Measurements from ENCODE around the gene NUDT15. TPM values are rescaled to one million over a fixed set of nuclear protein-coding genes. Genes with fewer than 3 reads are reported as not detected.

The NUDT15 gene
- total and polyA plus RNA-seq, 3 experiments from 2014 or later, result 7.1 to 24.0 (median 23.9) TPM

DNA sequence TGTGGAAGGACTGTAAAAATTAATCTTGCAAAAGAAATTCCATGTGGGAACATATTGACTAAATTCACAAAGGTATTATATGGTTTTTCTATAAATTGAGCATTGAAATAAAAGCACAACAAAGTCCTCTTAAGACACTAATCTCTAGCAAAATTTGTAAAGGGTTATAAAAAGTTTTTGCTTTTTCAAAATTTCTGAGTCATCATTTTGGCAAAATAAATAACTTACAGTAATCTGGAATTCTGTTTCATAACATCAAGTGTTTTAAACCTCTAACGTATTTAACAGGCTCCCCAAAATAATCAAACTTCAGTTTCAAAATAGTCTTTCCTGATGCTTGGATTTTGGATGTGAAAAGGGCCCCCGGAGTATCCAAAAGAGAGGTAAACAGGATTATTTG lies 31.4 kb downstream of the NUDT15 start:
- H3K4me3 ChIP-seq (ENCODE audit: low read length), result no peak overlapping the region
- Mint-ChIP-seq H3K27me3 (no peaks in the 10 kb centered on the region), H3K27ac (no peak overlapping the region), H3K36me3 (peaks cover 18 to 80% (median 60%) of the 10 kb centered on the region in 3 donors), H3K9me3 (peaks cover 20 to 36% (median 22%) of the 10 kb centered on the region in 5 donors), H3K4me1 (peaks cover 0 to 6% (median 4%) of the 10 kb centered on the region in 3 donors), H3K4me3 (no peak overlapping the region)
- H3K4me1 ChIP-seq (ENCODE audit: insufficient read depth, low read length), result no peaks in the 10 kb centered on the region
- peaks cover 21% of the 10 kb centered on the region for H3K36me3 ChIP-seq (ENCODE audit: insufficient read depth, low read length)
- ChIA-PET CTCF (no interaction called here), POLR2A (no interaction called here)
- no peaks in the 10 kb centered on the region for H3K27me3 ChIP-seq (ENCODE audit: insufficient read depth, low read length, poor library complexity, severe bottlenecking)
- H3K9me3 ChIP-seq (ENCODE audit: low read length), result no peaks in the 10 kb centered on the region
- H3K27ac ChIP-seq (ENCODE audit: low read depth, low read length), result no peak overlapping the region
- DNase-seq, result no peak

DNA sequence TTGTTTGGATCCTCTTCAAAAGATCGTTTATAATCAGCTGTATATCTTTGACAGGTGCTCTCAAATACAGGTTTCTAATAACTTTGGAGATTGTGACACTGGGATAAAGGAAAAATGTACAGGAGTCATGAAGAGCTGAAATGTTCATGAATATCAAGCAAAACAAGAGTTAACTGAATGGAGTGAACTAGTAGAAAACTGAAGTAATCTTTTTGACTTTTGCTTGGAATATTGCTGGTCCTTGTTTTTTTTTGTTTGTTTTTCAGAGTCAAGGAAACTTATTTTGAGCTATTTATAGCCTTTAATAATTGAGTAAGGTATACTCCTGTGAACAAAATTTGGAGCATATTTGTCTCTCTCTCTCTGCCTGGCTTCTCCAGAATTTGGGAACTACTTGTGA lies 32.0 kb downstream of the NUDT15 start:
- CTCF ChIA-PET, result no interaction called here
- H3K27ac ChIP-seq (ENCODE audit: low read depth, low read length), result no peak overlapping the region

DNA sequence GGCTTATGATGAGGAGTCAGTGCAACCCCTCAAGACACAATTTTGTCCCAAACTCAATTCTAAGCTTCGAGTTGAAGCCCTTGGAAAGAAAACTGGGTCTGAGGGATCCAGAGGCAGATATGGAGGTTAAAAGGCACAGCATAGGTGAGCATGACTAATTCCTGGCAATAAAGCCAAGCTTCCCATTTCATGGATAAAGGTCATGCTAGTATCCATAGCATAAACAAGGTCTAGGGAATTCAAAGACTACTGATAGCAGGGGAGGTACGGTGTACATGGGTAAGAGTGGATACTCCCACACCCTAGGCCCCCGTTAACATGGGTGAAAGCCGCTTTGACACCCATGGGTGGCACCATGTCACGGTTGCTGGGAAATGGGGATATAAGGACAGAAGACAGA lies 33.4 kb downstream of the NUDT15 start:
- Mint-ChIP-seq H3K4me1 (peaks cover 0 to 6% (median 4%) of the 10 kb centered on the region in 3 donors), H3K27ac (no peak overlapping the region), H3K36me3 (peaks cover 20 to 94% (median 68%) of the 10 kb centered on the region in 3 donors), H3K4me3 (no peak overlapping the region), H3K9me3 (peaks cover 20 to 36% (median 22%) of the 10 kb centered on the region in 5 donors), H3K27me3 (no peaks in the 10 kb centered on the region)
- CTCF ChIA-PET, result interaction anchor here (0.6 to 1.7 kb wide), 2 partner anchors 23 to 153 kb away, joined by 3 to 4 read pairs; no protein-coding TSS in a partner anchor
- DNase-seq, result no peak
- Histone ChIP-seq H3K4me3 (ENCODE audit: low read length) (no peak overlapping the region), H3K9me3 (ENCODE audit: low read length) (no peaks in the 10 kb centered on the region), H3K4me1 (ENCODE audit: insufficient read depth, low read length) (no peaks in the 10 kb centered on the region), H3K27ac (ENCODE audit: low read depth, low read length) (no peak overlapping the region), H3K27me3 (ENCODE audit: insufficient read depth, low read length, poor library complexity, severe bottlenecking) (no peaks in the 10 kb centered on the region), H3K36me3 (ENCODE audit: insufficient read depth, low read length) (peaks cover 29% of the 10 kb centered on the region)
- POLR2A ChIA-PET, result interaction anchor here (0.5 kb wide), 1 partner anchor 512 kb away, joined by 4 read pairs; no protein-coding TSS in a partner anchor

More for the DNA sequence above, 32.0 kb downstream of the NUDT15 start:
- DNase-seq, result no peak
- Mint-ChIP-seq H3K27me3 (no peaks in the 10 kb centered on the region), H3K27ac (no peak overlapping the region), H3K36me3 (peaks cover 18 to 86% (median 64%) of the 10 kb centered on the region in 3 donors), H3K4me3 (no peak overlapping the region), H3K9me3 (peaks cover 20 to 36% (median 22%) of the 10 kb centered on the region in 5 donors), H3K4me1 (peaks cover 0 to 6% (median 4%) of the 10 kb centered on the region in 3 donors)
- H3K9me3 ChIP-seq (ENCODE audit: low read length), result no peaks in the 10 kb centered on the region
- no peaks in the 10 kb centered on the region for H3K4me1 ChIP-seq (ENCODE audit: insufficient read depth, low read length)
- H3K27me3 ChIP-seq (ENCODE audit: insufficient read depth, low read length, poor library complexity, severe bottlenecking), result no peaks in the 10 kb centered on the region
- no peak overlapping the region for H3K4me3 ChIP-seq (ENCODE audit: low read length)
- POLR2A ChIA-PET, result no interaction called here
- H3K36me3 ChIP-seq (ENCODE audit: insufficient read depth, low read length), result peaks cover 21% of the 10 kb centered on the region

DNA sequence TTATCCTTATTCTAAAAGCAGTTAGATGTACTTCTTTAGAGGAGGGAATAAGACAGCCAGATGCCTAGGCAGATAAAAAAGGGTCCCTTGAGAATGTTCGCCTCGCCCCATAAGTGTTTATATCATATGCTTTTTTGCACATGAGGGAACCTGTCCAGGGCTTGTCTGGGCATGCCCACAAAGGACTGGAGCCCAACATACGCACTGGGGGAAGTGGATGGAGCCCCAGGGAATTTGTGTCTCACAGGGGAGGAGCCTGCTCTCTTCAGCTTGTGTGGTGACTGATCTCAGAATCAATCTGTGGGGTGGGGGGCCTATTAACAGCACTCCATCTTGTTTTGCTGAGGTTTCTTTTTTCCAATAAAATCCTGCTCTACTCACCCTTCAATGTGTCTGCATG lies 34.8 kb downstream of the NUDT15 start:
- no peaks in the 10 kb centered on the region for H3K4me1 ChIP-seq (ENCODE audit: insufficient read depth, low read length)
- no peak overlapping the region for H3K27ac Mint-ChIP-seq
- H3K4me3 ChIP-seq (ENCODE audit: low read length), result no peak overlapping the region
- H3K36me3 Mint-ChIP-seq, result peaks cover 26 to 94% (median 65%) of the 10 kb centered on the region in 3 donors
- no peak for DNase-seq
- no peaks in the 10 kb centered on the region for H3K27me3 ChIP-seq (ENCODE audit: insufficient read depth, low read length, poor library complexity, severe bottlenecking)
- no peaks in the 10 kb centered on the region for H3K9me3 ChIP-seq (ENCODE audit: low read length)
- H3K27me3 Mint-ChIP-seq, result no peaks in the 10 kb centered on the region
- peaks cover 38% of the 10 kb centered on the region for H3K36me3 ChIP-seq (ENCODE audit: insufficient read depth, low read length)
- CTCF ChIA-PET, result interaction anchor here (1.0 to 1.7 kb wide), 2 partner anchors 22 to 23 kb away, joined by 3 to 4 read pairs; no protein-coding TSS in a partner anchor
- POLR2A ChIA-PET, result no interaction called here
- H3K27ac ChIP-seq (ENCODE audit: low read depth, low read length), result no peak overlapping the region
- H3K4me3 Mint-ChIP-seq, result no peak overlapping the region
- H3K4me1 Mint-ChIP-seq, result peaks cover 0 to 4% (median 0%) of the 10 kb centered on the region in 3 donors
- peaks cover 20 to 36% (median 22%) of the 10 kb centered on the region in 5 donors for H3K9me3 Mint-ChIP-seq

DNA sequence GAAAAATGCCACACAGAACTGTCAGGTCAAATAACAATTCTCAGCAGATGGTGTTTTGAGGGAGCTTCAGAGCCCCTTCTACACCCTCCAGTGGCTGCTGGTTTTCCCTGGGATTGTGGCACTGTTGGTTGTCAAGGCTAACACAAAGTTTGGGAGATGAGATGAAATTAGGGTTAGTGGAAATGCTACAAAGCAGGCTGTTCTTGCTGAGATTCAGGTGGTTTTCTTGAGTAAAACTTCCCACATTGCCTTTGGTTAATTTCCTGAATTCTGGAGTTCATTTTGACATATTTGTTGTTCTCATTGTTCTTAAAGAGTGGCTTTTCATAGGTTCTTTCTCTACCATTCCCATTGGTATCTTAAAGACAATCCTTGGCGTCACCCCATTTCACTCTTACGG lies 35.3 kb downstream of the NUDT15 start:
- H3K27ac ChIP-seq (ENCODE audit: low read depth, low read length), result no peak overlapping the region
- H3K27me3 Mint-ChIP-seq, result no peaks in the 10 kb centered on the region
- H3K4me3 ChIP-seq (ENCODE audit: low read length), result no peak overlapping the region
- peaks cover 0 to 4% (median 0%) of the 10 kb centered on the region in 3 donors for H3K4me1 Mint-ChIP-seq
- no peaks in the 10 kb centered on the region for H3K27me3 ChIP-seq (ENCODE audit: insufficient read depth, low read length, poor library complexity, severe bottlenecking)
- no peak for DNase-seq
- ChIA-PET CTCF (no interaction called here), POLR2A (no interaction called here)
- H3K27ac Mint-ChIP-seq, result no peak overlapping the region
- no peaks in the 10 kb centered on the region for H3K9me3 ChIP-seq (ENCODE audit: low read length)
- H3K36me3 ChIP-seq (ENCODE audit: insufficient read depth, low read length), result peaks cover 40% of the 10 kb centered on the region
- peaks cover 20 to 36% (median 22%) of the 10 kb centered on the region in 5 donors for H3K9me3 Mint-ChIP-seq
- no peak overlapping the region for H3K4me3 Mint-ChIP-seq
- H3K4me1 ChIP-seq (ENCODE audit: insufficient read depth, low read length), result no peaks in the 10 kb centered on the region
- H3K36me3 Mint-ChIP-seq, result peaks cover 26 to 94% (median 64%) of the 10 kb centered on the region in 3 donors

DNA sequence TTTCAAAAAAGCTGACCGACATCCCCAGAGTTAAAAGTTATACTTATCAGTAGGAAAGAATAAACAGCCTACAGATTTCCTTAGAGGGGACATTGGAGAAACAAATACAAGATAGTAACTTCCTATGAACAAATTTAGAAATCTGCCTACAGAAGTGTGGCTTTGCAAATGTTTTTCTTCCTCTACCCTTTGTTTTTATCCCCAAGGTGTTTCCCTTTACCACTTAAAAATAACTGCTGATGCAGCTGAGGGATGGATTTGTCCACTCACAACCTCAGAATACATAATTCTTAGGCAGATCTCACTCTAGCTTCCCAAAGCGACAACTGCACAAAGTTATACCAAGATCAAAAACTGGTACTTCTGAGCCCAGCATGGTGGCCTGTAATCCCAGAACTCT lies 36.5 kb downstream of the NUDT15 start:
- no peak for DNase-seq
- H3K4me1 Mint-ChIP-seq, result peaks cover 0 to 5% (median 4%) of the 10 kb centered on the region in 3 donors
- CTCF ChIA-PET, result no interaction called here
- Histone ChIP-seq H3K27ac (ENCODE audit: low read depth, low read length) (no peak overlapping the region), H3K36me3 (ENCODE audit: insufficient read depth, low read length) (peaks cover 50% of the 10 kb centered on the region), H3K27me3 (ENCODE audit: insufficient read depth, low read length, poor library complexity, severe bottlenecking) (no peaks in the 10 kb centered on the region), H3K4me1 (ENCODE audit: insufficient read depth, low read length) (no peaks in the 10 kb centered on the region), H3K4me3 (ENCODE audit: low read length) (no peak overlapping the region), H3K9me3 (ENCODE audit: low read length) (no peaks in the 10 kb centered on the region)
- H3K27me3 Mint-ChIP-seq, result no peaks in the 10 kb centered on the region
- no peak overlapping the region for H3K4me3 Mint-ChIP-seq
- H3K27ac Mint-ChIP-seq, result no peak overlapping the region
- H3K36me3 Mint-ChIP-seq, result peaks cover 23 to 95% (median 54%) of the 10 kb centered on the region in 3 donors
- peaks cover 12 to 29% (median 15%) of the 10 kb centered on the region in 5 donors for H3K9me3 Mint-ChIP-seq
- POLR2A ChIA-PET, result no interaction called here

DNA sequence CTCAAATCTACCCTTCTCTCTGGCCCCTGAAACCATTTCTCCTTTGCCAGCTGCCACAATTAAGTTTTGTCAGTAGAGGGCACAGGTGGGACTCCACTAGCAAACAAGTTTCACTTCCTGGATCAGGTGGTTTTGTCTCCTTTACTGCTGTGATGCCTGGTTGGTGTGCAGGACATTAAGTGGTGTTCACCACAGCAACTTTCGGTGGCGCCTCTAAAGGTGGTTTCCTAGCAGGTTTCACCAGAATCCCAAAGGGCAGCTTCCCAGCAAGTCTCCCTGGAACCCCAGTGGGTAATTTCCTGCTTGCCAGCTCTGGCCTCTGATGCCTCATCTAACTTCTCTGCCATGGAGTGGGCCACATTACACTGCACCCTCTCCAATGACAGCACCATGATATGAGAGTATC lies 40.7 kb downstream of the NUDT15 start:
- H3K36me3 ChIP-seq (ENCODE audit: insufficient read depth, low read length), result peaks cover 55% of the 10 kb centered on the region

DNA sequence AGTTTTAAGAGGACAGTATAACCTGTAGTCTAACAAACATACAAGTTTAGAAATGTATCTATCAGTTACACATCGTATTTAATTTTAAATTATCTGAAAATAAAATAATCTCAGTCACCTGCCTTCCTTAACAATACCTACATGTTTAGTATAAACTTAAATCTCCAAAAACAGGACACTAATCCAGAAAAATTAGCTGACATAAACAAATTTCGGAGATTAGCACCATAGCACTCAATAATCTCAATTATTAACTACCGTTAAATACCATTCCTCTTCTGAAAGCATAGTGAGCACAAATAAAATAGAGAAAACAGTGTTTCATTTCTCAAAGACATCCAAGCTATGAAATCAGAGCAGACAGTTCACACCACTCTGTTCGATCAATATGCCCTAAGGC lies 44.2 kb downstream of the NUDT15 start:
- Histone ChIP-seq H3K27me3 (ENCODE audit: insufficient read depth, low read length, poor library complexity, severe bottlenecking) (no peaks in the 10 kb centered on the region), H3K36me3 (ENCODE audit: insufficient read depth, low read length) (peaks cover 47% of the 10 kb centered on the region), H3K9me3 (ENCODE audit: low read length) (no peaks in the 10 kb centered on the region), H3K27ac (ENCODE audit: low read depth, low read length) (no peak overlapping the region), H3K4me3 (ENCODE audit: low read length) (no peak overlapping the region), H3K4me1 (ENCODE audit: insufficient read depth, low read length) (no peaks in the 10 kb centered on the region)
- H3K4me3 Mint-ChIP-seq, result no peak overlapping the region
- H3K27ac Mint-ChIP-seq, result no peak overlapping the region
- no peaks in the 10 kb centered on the region for H3K9me3 Mint-ChIP-seq
- CTCF ChIA-PET, result interaction anchor here (1.1 kb wide), 1 partner anchor 13 kb away, joined by 3 read pairs; the partner anchor contains the start of gene MED4
- H3K36me3 Mint-ChIP-seq, result peaks cover 7 to 86% (median 17%) of the 10 kb centered on the region in 3 donors
- POLR2A ChIA-PET, result no interaction called here
- no peak for DNase-seq
- H3K27me3 Mint-ChIP-seq, result no peaks in the 10 kb centered on the region
- peaks cover 0 to 11% (median 2%) of the 10 kb centered on the region in 3 donors for H3K4me1 Mint-ChIP-seq

More for the DNA sequence above, 40.7 kb downstream of the NUDT15 start:
- no peak for DNase-seq
- Mint-ChIP-seq H3K9me3 (no peaks in the 10 kb centered on the region), H3K4me1 (peaks cover 0 to 5% (median 2%) of the 10 kb centered on the region in 3 donors), H3K36me3 (peaks cover 18 to 89% (median 21%) of the 10 kb centered on the region in 3 donors), H3K27ac (no peak overlapping the region), H3K4me3 (no peak overlapping the region), H3K27me3 (no peaks in the 10 kb centered on the region)
- Histone ChIP-seq H3K27ac (ENCODE audit: low read depth, low read length) (no peak overlapping the region), H3K9me3 (ENCODE audit: low read length) (no peaks in the 10 kb centered on the region), H3K27me3 (ENCODE audit: insufficient read depth, low read length, poor library complexity, severe bottlenecking) (no peaks in the 10 kb centered on the region), H3K4me1 (ENCODE audit: insufficient read depth, low read length) (no peaks in the 10 kb centered on the region), H3K4me3 (ENCODE audit: low read length) (no peak overlapping the region)
- CTCF ChIA-PET, result interaction anchor here (1.8 to 2.1 kb wide), 2 partner anchors 16 to 41 kb away, joined by 7 to 8 read pairs; partner anchors contain the start of genes MED4 and NUDT15
- POLR2A ChIA-PET, result interaction anchor here (0.9 kb wide), 1 partner anchor 16 kb away, joined by 3 read pairs; no protein-coding TSS in a partner anchor

Measured in CD8-positive, alpha-beta memory T cell (primary cell).